Transverse colon (tissue), 4 donors: ENCODE data around the gene FOXP4. TPM values are rescaled to one million over a fixed set of nuclear protein-coding genes. Genes with fewer than 3 reads are reported as not detected.

Source experiments
- DNase-seq: peaks from one replicate; pipeline ENCODE4 v3.0.0-alpha.2; 2019
- H3K27ac ChIP-seq, 4 donors: fragments of 200-600 bp; sonication (generic); 2 replicates each; pipeline ENCODE4 v1.5.1; 2016 to 2018; ENCODE audit warnings: inconsistent platforms in 4 of 4
- H3K27me3 ChIP-seq: fragments of 200-600 bp; sonication (generic); 2 replicates; pipeline ENCODE4 v1.5.1; 2017; ENCODE audit warnings: inconsistent platforms
- H3K36me3 ChIP-seq, 4 donors: fragments of 200-600 bp; sonication (generic); 2 replicates each; pipeline ENCODE4 v1.5.1; 2017 to 2019; ENCODE audit warnings: inconsistent platforms in 4 of 4
- H3K4me1 ChIP-seq, 4 donors: fragments of 200-600 bp; sonication (generic); 2 replicates each; pipeline ENCODE4 v1.5.1; 2017 to 2020; ENCODE audit warnings: inconsistent platforms in 4 of 4
- H3K4me3 ChIP-seq, 4 donors: fragments of 200-600 bp; sonication (generic); 1 replicate in 1 of 4; 2 replicates in 3 of 4; pipeline versions ENCODE4 v1.5.1 to v1.6.1; 2017 to 2019; ENCODE audit warnings: inconsistent platforms in 4 of 4
- H3K9me3 ChIP-seq, 2 donors: fragments of 200-600 bp; sonication (generic); 2 replicates each; pipeline ENCODE4 v1.5.1; 2017 to 2019; ENCODE audit warnings: inconsistent platforms in 2 of 2
- EP300 ChIP-seq: sonication (generic); formaldehyde crosslinking; IDR thresholded peaks from one replicate; pipeline ENCODE4 v1.6.1; 2017; ENCODE audit warnings: antibody characterized with exemption, low read depth
- POLR2A ChIP-seq: fragments of 450-650 bp; IDR thresholded peaks from one replicate; pipeline ENCODE4 v1.6.1; 2016; ENCODE audit warnings: antibody characterized with exemption, mild to moderate bottlenecking, moderate library complexity
- POLR2AphosphoS5 ChIP-seq, 3 donors: sonication (generic); formaldehyde crosslinking; IDR thresholded peaks; one replicate each; pipeline ENCODE4 v1.6.1; 2016; ENCODE audit warnings: antibody characterized with exemption in 3 of 3
- WGBS, 2 donors: methylation state at CpG; one replicate each; pipeline ENCODE4 v1.1.5; 2018; ENCODE audit warnings: low coverage in 1 of 2; 5-methylcytosine and 5-hydroxymethylcytosine counted together
- in situ Hi-C, 4 donors: fragments of 200-750 bp; cut with MboI; loops; one replicate each; pipeline versions ENCODE4 v1.15.0 to v1.15.1; 2017; ENCODE audit warnings: low sequenced_read_pairs in 3 of 4, low pct_ligation_motif_present in 1 of 4, low pct_unique_long_range_greater_than_20kb in 1 of 4
- intact Hi-C: fragments of 100-400 bp; cut with DNase I; formaldehyde crosslinking; loops from one replicate; pipeline ENCODE4 v1.15.1; 2023; ENCODE audit warnings: low total_unique reads
- total RNA-seq, 4 donors: library from RNA; depleted of rRNA; stranded (reverse); fragments of >200 nt; gene quantifications; one replicate each; pipeline ENCODE4 v1.1.0, GENCODE V29; 2016
- TF ChIP-seq, protein P1 (sequence below), 5 experiments: fragments of 200-600 bp in 3 of 5; fragments of 450-650 bp in 2 of 5; sonication (generic) in 3 of 5; IDR thresholded peaks; 1 replicate in 2 of 5; 2 replicates in 3 of 5; pipeline ENCODE4 v1.5.1; 2016 to 2017; ENCODE audit warnings: antibody characterized with exemption in 5 of 5, inconsistent platforms in 3 of 5, mild to moderate bottlenecking in 2 of 5, moderate library complexity in 1 of 5

Gene FOXP4
- total RNA-seq, 4 donors from 2014 or later, result 13.8 to 45.6 (median 17.2) TPM

- intact Hi-C loops (loop anchor here (5.0 kb wide), 3 partner anchors 132 to 222 kb away; no protein-coding TSS in a partner anchor), in situ Hi-C loops (loop anchor here (10.0 to 25.0 kb wide), 6 partner anchors 81 to 229 kb away; no protein-coding TSS in a partner anchor)
- no peaks in the 10 kb centered on the region for H3K4me1 ChIP-seq
- WGBS, 2 donors, result 87 to 96% methylated on average over 6 to 11 of the region's 11 CpGs
- H3K9me3 ChIP-seq, result no peaks in the 10 kb centered on the region
- H3K36me3 ChIP-seq, result peaks cover 0 to 5% (median 0%) of the 10 kb centered on the region in 4 donors
- H3K4me3 ChIP-seq, result no peak overlapping the region
- H3K27ac ChIP-seq, result no peak overlapping the region
- TF ChIP-seq EP300, result no peak
- DNase-seq, result no peak
- H3K27me3 ChIP-seq, result no peaks in the 10 kb centered on the region
Measured at GRCh38 chr6:41593839-41594238, 47.7 kb downstream of the FOXP4 start.

DNA sequence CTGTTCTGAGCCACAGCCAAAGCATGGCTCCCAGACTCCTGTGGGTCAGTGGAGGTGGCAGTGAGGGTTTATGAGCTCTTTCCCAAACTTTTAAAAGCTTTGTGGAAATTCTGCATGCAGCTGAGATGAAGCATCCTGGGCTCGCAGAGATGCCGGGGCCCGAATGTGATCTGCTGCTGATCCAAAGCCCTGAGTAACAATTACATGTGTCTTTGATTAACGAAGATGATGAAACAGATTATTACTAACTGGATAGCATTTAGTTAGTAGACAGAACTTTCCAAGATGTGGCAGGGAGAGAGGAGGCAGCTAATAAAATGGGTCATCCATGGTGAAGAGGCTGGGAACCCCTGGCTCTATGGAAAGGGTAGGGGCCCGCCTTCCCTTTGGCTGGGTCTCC lies 48.1 kb downstream of the FOXP4 start:
- Histone ChIP-seq H3K9me3 (no peaks in the 10 kb centered on the region), H3K4me3 (no peak overlapping the region), H3K27ac (no peak overlapping the region), H3K27me3 (no peaks in the 10 kb centered on the region), H3K36me3 (peaks cover 0 to 5% (median 0%) of the 10 kb centered on the region in 4 donors), H3K4me1 (no peaks in the 10 kb centered on the region)
- 77 to 94% methylated on average over 4 to 5 of the region's 5 CpGs for WGBS, 2 donors
- intact Hi-C loops (loop anchor here (5.0 kb wide), 3 partner anchors 132 to 222 kb away; no protein-coding TSS in a partner anchor), in situ Hi-C loops (loop anchor here (10.0 to 25.0 kb wide), 6 partner anchors 80 to 230 kb away; no protein-coding TSS in a partner anchor)
- no peak for DNase-seq
- TF ChIP-seq, protein P1, sequence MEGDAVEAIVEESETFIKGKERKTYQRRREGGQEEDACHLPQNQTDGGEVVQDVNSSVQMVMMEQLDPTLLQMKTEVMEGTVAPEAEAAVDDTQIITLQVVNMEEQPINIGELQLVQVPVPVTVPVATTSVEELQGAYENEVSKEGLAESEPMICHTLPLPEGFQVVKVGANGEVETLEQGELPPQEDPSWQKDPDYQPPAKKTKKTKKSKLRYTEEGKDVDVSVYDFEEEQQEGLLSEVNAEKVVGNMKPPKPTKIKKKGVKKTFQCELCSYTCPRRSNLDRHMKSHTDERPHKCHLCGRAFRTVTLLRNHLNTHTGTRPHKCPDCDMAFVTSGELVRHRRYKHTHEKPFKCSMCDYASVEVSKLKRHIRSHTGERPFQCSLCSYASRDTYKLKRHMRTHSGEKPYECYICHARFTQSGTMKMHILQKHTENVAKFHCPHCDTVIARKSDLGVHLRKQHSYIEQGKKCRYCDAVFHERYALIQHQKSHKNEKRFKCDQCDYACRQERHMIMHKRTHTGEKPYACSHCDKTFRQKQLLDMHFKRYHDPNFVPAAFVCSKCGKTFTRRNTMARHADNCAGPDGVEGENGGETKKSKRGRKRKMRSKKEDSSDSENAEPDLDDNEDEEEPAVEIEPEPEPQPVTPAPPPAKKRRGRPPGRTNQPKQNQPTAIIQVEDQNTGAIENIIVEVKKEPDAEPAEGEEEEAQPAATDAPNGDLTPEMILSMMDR (IDR thresholded peaks at IDR 0.05), result no peak
- TF ChIP-seq POLR2A (no peak), EP300 (no peak), POLR2AphosphoS5 (IDR thresholded peaks at IDR 0.05) (no peak)

GRCh38 chr6:41594766-41595165 lies 48.6 kb downstream of the FOXP4 start:
- in situ Hi-C loops, result loop anchor here (10.0 to 25.0 kb wide), 6 partner anchors 80 to 230 kb away; no protein-coding TSS in a partner anchor
- 94% methylated on average over 15 of the region's 15 CpGs; no CpG with 5 or more reads in 1 of the 2 donors for WGBS, 2 donors
- TF ChIP-seq POLR2AphosphoS5 (IDR thresholded peaks at IDR 0.05), result no peak
- TF ChIP-seq, protein P1 (IDR thresholded peaks at IDR 0.05), result no peak

GRCh38 chr6:41595166-41595565 lies 49.0 kb downstream of the FOXP4 start:
- TF ChIP-seq POLR2AphosphoS5 (IDR thresholded peaks at IDR 0.05) (no peak), EP300 (no peak)
- DNase-seq, result no peak
- no peaks in the 10 kb centered on the region for H3K9me3 ChIP-seq
- H3K27me3 ChIP-seq, result no peaks in the 10 kb centered on the region
- intact Hi-C loops, result no loop called here
- no peak overlapping the region for H3K27ac ChIP-seq
- WGBS, 2 donors, result 83 to 100% methylated on average over 1 to 6 of the region's 6 CpGs
- H3K4me3 ChIP-seq, result no peak overlapping the region
- in situ Hi-C loops, result loop anchor here (10.0 to 25.0 kb wide), 6 partner anchors 80 to 230 kb away; no protein-coding TSS in a partner anchor
- peaks cover 0 to 5% (median 0%) of the 10 kb centered on the region in 4 donors for H3K36me3 ChIP-seq
- H3K4me1 ChIP-seq, result no peaks in the 10 kb centered on the region

More at GRCh38 chr6:41594766-41595165, 48.6 kb downstream of the FOXP4 start:
- Histone ChIP-seq H3K36me3 (peaks cover 0 to 5% (median 0%) of the 10 kb centered on the region in 4 donors), H3K4me1 (no peaks in the 10 kb centered on the region), H3K9me3 (no peaks in the 10 kb centered on the region), H3K27me3 (no peaks in the 10 kb centered on the region), H3K4me3 (no peak overlapping the region), H3K27ac (no peak overlapping the region)
- no peak for DNase-seq
- intact Hi-C loops, result loop anchor here (5.0 kb wide), 3 partner anchors 132 to 222 kb away; no protein-coding TSS in a partner anchor

DNA sequence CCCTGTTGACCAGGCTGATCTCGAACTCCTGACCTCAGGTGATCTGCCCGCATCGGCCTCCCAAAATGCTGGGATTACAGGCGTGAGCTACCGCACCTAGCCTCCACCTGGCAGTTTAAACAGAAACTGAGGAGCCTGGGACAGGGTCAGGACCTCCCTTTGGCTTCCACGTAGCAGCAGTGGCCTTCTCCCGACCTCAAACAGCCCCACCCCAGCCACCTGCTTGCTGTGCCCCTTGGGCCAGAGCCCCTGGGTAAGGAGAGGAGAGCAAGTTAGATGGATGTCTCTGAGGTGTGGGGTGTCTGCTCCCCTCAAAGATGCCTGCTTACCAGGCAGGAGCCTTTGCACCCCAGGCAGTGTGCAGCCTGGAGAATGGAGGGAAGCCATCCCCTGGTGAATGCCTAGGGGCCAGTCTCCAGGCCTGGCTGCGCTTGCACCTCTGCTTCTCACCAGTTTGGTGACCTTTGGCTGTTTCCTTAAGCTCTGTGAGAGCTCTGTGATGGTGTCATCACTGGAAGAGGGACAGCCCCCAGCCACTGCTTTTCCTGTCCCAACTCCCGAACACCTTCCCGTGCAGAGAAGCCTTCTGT lies 50.0 kb downstream of the FOXP4 start:
- no peaks in the 10 kb centered on the region for H3K4me1 ChIP-seq
- no peak for TF ChIP-seq POLR2A
- no peak for TF ChIP-seq POLR2AphosphoS5 (IDR thresholded peaks at IDR 0.05)
- TF ChIP-seq EP300, result no peak
- TF ChIP-seq, protein P1 (IDR thresholded peaks at IDR 0.05), result no peak
- no peaks in the 10 kb centered on the region for H3K9me3 ChIP-seq
- H3K27ac ChIP-seq, result no peak overlapping the region
- H3K27me3 ChIP-seq, result no peaks in the 10 kb centered on the region
- intact Hi-C loops, result no loop called here
- no peak for DNase-seq
- WGBS, 2 donors, result 99 to 100% methylated on average over 1 to 8 of the region's 10 CpGs
- peaks cover 0 to 5% (median 0%) of the 10 kb centered on the region in 4 donors for H3K36me3 ChIP-seq
- in situ Hi-C loops, result loop anchor here (10.0 to 25.0 kb wide), 6 partner anchors 79 to 231 kb away; no protein-coding TSS in a partner anchor
- no peak overlapping the region for H3K4me3 ChIP-seq
